ENCODE data around the gene C20orf173. TPM values are rescaled to one million over a fixed set of nuclear protein-coding genes. Genes with fewer than 3 reads are reported as not detected.
A peak's percentile ranks its signal among the peaks of the same experiment; 100 is the strongest.
"Not testable (repeated sequence)": the region's sequence is repeated elsewhere in the genome, so short reads cannot be mapped to it uniquely, and the experiment has no call there.

The C20orf173 gene
- total and polyA plus RNA-seq, 12 donors, result not detected

- Histone ChIP-seq H3K27me3 (no peaks in the 10 kb centered on the region), H3K27ac (no peak overlapping the region), H3K4me3 (no peak overlapping the region), H3K36me3 (peaks cover 0 to 71% (median 11%) of the 10 kb centered on the region in 9 donors), H3K9me3 (no peaks in the 10 kb centered on the region), H3K4me1 (no peaks in the 10 kb centered on the region)
- no peak for TF ChIP-seq CTCF (IDR thresholded peaks at IDR 0.05)
- 96% methylated on average over 8 of the region's 8 CpGs for WGBS, 2 donors
- ATAC-seq, result peak in 1 of 8 donors; percentile 7
- no peak for DNase-seq
- intact Hi-C loops (cut with DNase I), result loop anchor here in 1 of 10 donors (10.0 kb wide), 1 partner anchor 138 kb away; the partner anchor contains the start of genes NFS1 and ROMO1
Observed at GRCh38 chr20:35556871-35557270, 27.4 kb upstream of the C20orf173 start.

- Histone ChIP-seq H3K9me3 (no peaks in the 10 kb centered on the region), H3K27me3 (no peaks in the 10 kb centered on the region), H3K36me3 (peaks cover 0 to 78% (median 15%) of the 10 kb centered on the region in 9 donors), H3K27ac (no peak overlapping the region), H3K4me1 (no peaks in the 10 kb centered on the region), H3K4me3 (no peak overlapping the region)
- ATAC-seq (no peak), DNase-seq (no peak)
- TF ChIP-seq CTCF (IDR thresholded peaks at IDR 0.05), result no peak
- 96 to 97% methylated on average over 21 of the region's 21 CpGs for WGBS, 2 donors
- intact Hi-C loops (cut with DNase I), result loop anchor here in 1 of 10 donors (10.0 kb wide), 1 partner anchor 139 kb away; the partner anchor contains the start of genes NFS1 and ROMO1
Observed at GRCh38 chr20:35555951-35556645, 26.6 kb upstream of the C20orf173 start.

- not testable (repeated sequence) for H3K4me1 ChIP-seq, H3K27me3 ChIP-seq, H3K27ac ChIP-seq, ATAC-seq, H3K9me3 ChIP-seq, H3K4me3 ChIP-seq, DNase-seq
- peaks cover 0 to 85% (median 21%) of the 10 kb centered on the region in 9 donors for H3K36me3 ChIP-seq
- intact Hi-C loops (cut with DNase I), result loop anchor here in 1 of 10 donors (10.0 kb wide), 1 partner anchor 139 kb away; the partner anchor contains the start of genes NFS1 and ROMO1
- WGBS, 2 donors, result 64 to 76% methylated on average over 4 of the region's 4 CpGs
Observed at GRCh38 chr20:35555461-35555860, 26.0 kb upstream of the C20orf173 start.

- no peaks in the 10 kb centered on the region for H3K27me3 ChIP-seq
- intact Hi-C loops (cut with DNase I), result loop anchor here in 1 of 10 donors (10.0 kb wide), 1 partner anchor 142 kb away; the partner anchor contains the start of genes NFS1 and ROMO1
- ATAC-seq, result no peak
- no peak overlapping the region for H3K4me3 ChIP-seq
- no peaks in the 10 kb centered on the region for H3K4me1 ChIP-seq
- no peak overlapping the region for H3K27ac ChIP-seq
- no peak for DNase-seq
- TF ChIP-seq CTCF (IDR thresholded peaks at IDR 0.05), result no peak
- 96 to 98% methylated on average over 3 of the region's 3 CpGs for WGBS, 2 donors
- peaks cover 0 to 100% (median 43%) of the 10 kb centered on the region in 9 donors for H3K36me3 ChIP-seq
- no peaks in the 10 kb centered on the region for H3K9me3 ChIP-seq
Observed at GRCh38 chr20:35552914-35553313, 23.5 kb upstream of the C20orf173 start.

GRCh38 chr20:35551503-35551902, 22.1 kb upstream of the C20orf173 start:
- Histone ChIP-seq H3K4me3 (no peak overlapping the region), H3K27me3 (no peaks in the 10 kb centered on the region), H3K36me3 (peaks cover 0 to 100% (median 49%) of the 10 kb centered on the region in 9 donors), H3K9me3 (no peaks in the 10 kb centered on the region), H3K4me1 (no peaks in the 10 kb centered on the region), H3K27ac (no peak overlapping the region)
- DNase-seq (no peak), ATAC-seq (no peak)
- intact Hi-C loops (cut with DNase I), result loop anchor here in 1 of 10 donors (10.0 kb wide), 1 partner anchor 143 kb away; the partner anchor contains the start of genes NFS1 and ROMO1
- 42 to 55% methylated on average over 4 of the region's 4 CpGs for WGBS, 2 donors
- TF ChIP-seq CTCF (IDR thresholded peaks at IDR 0.05), result no peak
